Measurements from ENCODE around the gene KLF1.
A peak's percentile ranks its signal among the peaks of the same experiment; 100 is the strongest.
"Not testable (repeated sequence)": the region's sequence is repeated elsewhere in the genome, so short reads cannot be mapped to it uniquely, and the experiment has no call there.

The KLF1 gene

DNA sequence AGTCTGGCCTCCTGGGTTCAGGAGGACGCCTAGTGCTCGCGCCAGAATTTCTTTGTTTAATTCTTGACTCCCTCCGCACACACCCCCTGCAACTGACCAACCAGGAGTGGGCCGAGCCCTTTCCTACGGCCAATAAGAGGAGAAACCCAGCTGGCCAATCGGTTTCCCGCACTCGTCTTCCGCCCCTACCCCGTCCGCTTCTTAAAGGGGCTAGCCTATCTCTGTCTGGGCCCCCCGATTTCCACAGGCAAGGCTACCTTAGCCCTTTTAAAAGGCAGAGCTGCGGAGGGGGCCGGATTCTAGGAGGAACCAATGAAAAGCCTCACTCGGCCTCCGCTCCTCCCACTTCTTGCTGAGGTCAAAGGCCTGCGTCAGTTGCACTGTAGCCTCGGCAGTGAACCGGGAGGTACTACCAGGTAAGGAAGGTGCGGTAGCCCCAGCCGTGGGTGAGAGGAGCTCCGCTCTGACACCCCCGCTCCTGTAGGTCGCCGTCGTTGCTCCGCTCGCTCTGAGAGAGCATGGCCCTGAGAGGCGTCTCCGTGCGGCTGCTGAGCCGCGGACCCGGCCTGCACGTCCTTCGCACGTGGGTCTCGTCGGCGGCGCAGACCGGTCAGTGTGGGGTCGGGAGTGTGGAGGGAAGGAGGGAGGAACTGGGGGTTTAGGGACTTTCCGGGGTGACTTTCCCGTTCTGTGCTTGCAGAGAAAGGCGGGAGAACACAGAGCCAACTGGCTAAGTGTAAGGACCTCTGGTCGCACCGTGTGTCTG, 4.0 kb upstream of the KLF1 start, which contains the start of gene GCDH:
Gene GCDH (plus strand): TSS at position 374 of the 766 bp plus-strand sequence. CDS start 145 bp downstream, at position 519.
- peak; percentile 87 for DNase-seq

DNA sequence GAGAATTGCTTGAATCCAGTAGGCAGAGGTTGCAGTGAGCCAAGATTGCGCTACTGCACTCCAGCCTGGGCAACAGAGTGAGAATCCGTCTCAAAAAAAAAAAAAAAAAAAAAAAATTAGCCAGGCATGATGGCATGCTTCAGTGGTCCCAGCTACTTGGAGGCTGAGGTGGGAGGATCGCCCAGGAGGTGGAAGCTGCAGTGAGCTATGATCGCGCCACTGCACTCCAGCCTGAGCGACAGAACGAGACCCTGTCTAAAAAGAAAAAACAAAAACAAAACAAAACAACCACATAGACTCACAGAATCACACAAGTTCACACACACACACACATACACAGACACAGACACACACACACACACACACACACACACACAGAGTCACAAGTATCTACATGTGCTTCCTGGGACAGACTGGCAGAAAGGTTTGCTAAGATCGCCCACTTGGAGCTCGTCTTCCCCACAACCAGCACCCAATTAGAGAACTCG, 3.3 kb upstream of the KLF1 start:
- DNase-seq, result not testable (repeated sequence)

DNA sequence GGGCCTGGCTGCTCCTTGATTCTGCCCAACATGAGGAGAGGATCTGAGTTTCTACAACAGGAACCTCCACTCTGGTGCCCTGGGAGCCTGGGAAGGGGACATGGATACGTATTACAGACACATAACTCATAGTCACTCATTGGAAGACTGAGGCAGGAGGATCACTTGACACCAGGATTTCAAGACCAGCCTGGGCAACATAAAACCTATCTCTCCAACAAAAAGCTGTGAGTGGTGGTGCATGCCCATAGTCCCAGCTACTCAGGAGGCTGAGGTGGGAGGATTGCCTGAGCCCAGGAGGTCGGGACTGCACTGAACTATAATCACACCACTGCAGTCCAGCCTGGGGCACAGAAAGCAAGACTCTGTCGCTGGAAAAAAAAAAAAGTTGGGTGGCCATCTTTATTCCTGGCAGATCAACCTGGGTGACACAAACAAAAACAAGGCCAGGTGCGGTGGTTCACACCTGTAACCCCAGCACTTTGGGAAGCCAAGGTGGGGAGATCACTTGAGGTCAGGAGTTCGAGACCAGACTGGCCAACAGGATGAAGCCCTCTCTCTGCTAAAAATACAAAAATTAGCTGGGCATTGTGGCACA, 1.1 kb upstream of the KLF1 start:
- no peak for DNase-seq

DNA sequence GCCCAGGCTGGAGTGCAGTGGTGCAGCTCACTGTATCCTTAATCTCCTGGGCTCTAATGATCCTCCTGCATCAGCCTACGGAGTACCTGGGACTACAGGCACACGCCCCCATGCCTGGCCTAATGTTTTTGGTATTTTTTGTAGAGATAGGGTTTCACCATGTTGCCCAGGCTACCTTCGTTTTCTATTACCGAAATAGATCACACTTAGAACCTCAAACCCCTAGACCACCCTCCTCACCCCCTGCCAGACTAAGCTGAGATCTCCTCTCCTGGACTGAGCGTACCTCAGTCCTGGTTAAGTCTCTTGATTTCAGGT, 391 bp downstream of the KLF1 start:
- DNase-seq, result no peak

DNA sequence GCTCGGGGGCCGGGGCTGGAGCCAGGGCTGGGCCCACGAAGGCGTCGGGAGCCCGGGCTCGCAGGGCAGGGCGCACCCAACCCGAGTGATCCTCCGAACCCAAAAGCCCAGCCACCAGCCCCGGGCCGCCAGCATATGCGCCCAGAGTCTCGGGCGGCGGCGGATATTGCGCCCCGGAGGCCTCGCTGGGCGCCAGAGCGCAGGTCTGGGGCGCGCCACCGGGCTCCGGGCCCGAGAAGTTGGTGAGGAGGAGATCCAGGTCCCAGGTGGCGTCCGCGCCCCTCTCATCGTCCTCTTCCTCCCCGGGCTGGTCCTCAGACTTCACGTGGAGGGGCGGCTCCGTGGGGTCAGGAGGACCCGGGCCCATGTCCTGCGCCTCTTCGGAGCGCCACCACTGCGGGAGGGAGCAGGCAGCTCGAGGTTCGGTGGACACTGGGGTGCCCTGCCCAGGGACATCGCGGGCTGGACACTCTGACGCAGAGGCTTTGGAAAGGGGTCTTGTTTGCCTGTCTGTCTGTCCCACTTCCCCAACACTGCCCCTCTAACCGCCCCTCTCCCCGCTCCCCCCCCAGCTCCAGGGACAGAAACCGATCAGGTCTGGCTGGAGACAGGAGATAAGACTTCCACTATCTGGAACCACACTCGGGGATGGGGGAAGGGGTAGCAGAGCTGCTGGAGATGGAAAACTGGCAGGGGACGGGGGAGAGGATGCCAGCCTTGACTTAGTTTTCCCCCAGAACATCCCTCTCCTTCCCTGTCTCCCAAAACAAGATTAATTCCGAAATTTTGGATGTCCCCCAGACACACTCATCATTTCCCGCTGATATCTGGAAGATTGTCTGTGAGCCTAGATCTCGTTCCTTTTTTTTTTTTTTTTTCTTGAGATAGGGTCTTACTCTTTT, 1.0 kb downstream of the KLF1 start:
- DNase-seq, result no peak

DNA sequence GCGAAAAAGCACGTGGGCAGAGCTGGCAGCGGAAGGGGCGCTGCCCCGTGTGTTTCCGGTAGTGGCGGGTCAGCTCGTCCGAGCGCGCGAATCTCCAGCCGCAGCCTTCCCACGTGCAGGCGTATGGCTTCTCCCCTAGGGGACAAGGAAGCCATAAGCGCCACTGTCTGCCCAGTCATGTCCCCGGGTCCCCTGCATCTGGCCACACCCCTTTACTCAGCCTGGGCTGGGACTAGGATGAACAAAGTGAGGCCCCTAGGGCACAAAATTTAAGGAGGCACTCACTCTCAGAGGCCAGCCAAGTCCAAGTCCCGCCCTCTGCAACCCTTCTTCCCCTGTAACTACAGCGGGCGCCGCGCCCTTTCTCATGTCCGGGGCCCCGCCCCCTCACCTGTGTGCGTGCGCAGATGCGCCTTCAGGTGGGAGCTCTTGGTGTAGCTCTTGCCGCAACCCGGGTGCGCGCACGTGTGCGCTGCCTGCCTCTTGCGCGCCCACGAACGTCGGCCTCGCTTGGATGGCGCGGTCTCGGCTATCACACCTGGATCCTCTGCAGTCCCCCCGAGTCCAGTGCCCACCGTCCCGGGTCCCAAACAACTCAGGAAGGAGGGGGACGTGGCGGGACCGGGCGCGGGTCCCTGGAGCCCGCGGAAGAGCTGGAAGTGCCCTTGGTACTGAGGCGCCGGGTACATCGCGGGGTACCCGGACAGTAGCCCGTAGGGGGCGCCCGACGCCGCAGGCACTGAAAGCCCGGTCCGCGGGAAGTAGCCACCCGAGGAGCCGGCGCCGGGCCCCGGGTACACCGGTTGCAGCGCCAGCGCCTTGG, 1.9 kb downstream of the KLF1 start:
- DNase-seq, result no peak

DNA sequence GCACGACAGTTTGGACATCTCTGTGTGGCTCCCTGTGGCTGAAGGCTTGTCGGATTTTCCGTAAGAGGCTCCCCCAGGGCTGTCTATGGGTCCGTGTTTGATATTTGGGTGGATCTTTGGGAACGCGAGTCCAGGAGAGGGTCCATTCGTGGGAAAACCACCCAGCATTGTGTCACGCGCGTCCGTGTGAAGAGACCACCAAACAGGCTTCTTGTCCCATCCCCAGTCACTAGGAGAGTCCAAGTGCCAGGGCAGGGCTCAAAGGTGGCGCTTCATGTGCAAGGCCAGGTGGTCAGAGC, 2.4 kb downstream of the KLF1 start:
- no peak for DNase-seq

DNA sequence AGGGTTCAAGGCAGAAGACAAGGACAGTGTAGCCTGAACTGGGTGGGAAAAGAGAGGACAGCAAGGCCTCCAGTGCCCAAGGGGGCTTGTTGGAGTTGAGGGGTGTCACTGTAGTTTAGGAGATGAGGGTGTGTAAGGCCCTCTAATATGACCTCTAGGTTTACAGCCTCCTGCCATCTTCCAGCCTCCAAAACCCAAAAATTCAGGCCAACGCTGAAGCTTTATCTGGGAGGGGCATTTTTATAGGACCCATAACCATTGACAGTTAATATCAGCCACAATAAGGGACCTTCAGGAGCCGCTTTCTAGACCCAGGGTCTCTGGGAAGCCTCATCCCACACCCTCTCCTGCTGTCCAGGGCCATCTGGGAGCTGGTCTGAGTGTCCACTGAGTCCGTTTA, 2.8 kb downstream of the KLF1 start:
- DNase-seq, result no peak

DNA sequence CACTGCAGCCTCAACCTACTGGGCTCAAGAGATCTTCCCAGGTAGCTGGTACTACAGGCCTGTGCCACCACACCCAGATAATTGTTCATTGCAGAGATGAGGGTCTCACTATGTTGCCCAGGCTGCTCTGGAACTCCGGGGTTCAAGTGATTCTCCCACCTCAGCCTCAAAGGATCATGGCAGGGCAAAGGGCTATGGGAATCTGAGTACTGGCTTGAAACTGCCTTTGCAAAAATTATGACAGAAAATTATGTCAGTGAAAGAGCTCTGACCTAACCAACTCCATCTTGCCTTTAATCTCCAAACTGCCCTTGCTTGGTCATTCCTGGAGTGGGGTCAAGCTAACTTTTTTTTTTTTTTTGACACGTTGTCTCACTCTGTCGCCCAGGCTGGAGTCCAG, 4.4 kb downstream of the KLF1 start:
- no peak for DNase-seq

DNA sequence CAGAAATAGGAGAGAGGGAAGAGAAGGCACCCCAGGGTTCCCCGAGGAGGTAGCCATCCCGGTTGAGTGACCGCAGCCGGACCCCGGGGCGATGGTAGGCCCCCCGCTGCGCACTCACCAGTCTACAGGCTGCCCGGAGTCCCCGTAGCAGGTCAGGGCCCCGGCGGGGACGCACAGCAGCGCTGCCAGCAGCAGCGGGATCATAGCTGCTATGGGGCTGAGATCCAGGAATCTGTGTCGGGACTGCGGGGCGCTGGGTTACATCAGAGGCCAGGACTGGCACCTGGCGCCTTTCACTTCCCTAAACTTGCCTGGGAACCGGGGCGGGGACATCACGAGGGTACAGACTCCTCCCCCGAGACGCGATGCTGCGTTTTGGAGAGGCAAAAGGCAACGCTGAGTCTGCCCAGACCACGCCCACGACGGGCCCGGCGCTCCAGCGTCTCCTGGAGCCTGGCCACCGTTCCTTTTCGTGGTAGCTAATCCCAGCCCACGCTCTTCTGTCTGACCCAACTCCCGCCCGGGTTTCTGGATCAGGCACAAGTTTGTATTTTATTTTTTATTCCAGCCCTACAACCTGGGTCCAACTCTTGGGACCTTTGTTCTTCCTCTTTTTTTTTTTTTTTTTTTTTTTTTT, 5.7 kb downstream of the KLF1 start, which contains the start of gene DNASE2:
Gene DNASE2 (minus strand): TSS at position 278 of the 637 bp plus-strand sequence. CDS start 74 bp downstream, at position 204.
- DNase-seq, result peak; percentile 71

DNA sequence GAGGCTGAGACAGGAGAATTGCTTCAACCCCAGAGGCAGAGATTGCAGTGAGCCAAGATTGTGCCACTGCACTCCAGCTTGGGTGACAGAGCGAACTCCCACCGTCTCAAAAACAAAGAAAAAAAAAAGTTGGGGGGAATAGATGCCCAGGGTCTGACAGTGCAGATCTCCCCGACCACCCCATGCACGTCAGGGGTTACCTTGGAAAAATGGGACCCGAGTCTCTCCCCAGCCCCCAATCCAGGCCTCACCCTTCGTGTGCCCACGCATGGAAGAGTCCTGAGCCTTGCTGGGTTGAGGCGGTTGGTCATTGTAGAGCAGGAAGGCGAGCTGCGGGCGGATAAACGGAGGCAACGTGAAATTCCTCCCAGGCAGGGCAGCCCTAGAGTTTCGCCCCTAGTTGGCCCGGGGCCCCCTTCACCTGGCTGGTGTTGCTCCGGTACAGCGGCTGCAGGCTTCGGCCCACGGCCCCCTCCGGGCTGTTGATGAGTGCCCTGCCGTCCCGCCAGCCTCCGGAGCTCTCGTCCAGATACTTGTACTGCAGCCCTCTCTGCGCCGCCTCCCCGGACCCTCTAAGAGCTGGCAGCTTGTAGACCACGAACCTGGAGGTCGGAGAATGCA, 6.3 kb downstream of the KLF1 start:
- no peak for DNase-seq

DNA sequence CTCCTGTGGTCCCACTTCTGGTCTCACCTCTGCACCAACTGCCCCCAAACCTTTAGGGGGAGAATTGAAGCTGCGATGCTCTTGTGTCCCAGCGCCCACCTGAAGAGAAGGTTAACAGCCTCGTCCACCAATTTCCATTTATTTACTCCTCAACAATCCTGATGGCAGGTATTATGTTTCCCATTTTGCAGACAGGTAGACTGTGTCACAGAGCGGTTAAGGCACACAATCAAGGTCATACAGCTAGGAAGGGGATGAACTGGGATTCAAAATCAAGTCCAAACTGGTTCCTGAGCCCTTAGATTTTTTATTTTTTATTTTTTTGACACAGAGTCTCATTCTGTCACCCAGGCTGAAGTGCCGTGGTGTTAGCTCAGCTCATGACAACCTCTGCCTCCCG, 11.9 kb downstream of the KLF1 start:
- DNase-seq, result no peak

DNA sequence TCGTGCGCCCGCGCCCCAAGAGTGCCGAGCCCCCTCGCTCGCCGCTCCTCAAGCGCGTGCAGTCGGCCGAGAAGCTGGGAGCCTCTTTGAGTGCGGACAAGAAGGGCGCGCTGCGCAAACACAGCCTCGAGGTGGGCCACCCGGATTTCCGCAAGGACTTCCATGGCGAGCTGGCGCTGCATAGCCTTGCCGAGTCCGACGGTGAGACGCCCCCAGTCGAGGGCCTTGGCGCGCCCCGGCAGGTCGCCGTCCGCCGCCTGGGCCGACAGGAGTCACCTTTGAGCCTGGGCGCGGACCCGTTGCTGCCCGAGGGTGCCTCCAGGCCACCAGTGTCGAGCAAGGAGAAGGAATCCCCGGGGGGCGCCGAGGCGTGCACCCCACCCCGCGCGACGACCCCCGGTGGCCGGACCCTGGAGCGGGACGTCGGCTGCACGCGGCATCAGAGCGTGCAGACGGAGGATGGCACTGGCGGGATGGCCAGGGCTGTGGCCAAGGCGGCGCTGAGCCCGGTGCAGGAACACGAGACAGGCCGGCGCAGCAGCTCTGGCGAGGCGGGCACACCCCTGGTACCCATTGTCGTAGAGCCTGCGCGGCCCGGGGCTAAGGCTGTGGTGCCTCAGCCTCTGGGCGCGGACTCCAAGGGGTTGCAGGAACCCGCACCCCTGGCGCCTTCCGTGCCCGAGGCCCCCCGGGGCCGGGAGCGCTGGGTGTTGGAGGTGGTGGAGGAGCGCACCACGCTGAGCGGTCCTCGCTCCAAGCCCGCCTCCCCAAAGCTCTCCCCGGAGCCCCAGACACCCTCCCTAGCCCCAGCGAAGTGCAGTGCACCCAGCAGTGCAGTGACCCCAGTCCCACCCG, 12.9 kb downstream of the KLF1 start:
- no peak for DNase-seq

DNA sequence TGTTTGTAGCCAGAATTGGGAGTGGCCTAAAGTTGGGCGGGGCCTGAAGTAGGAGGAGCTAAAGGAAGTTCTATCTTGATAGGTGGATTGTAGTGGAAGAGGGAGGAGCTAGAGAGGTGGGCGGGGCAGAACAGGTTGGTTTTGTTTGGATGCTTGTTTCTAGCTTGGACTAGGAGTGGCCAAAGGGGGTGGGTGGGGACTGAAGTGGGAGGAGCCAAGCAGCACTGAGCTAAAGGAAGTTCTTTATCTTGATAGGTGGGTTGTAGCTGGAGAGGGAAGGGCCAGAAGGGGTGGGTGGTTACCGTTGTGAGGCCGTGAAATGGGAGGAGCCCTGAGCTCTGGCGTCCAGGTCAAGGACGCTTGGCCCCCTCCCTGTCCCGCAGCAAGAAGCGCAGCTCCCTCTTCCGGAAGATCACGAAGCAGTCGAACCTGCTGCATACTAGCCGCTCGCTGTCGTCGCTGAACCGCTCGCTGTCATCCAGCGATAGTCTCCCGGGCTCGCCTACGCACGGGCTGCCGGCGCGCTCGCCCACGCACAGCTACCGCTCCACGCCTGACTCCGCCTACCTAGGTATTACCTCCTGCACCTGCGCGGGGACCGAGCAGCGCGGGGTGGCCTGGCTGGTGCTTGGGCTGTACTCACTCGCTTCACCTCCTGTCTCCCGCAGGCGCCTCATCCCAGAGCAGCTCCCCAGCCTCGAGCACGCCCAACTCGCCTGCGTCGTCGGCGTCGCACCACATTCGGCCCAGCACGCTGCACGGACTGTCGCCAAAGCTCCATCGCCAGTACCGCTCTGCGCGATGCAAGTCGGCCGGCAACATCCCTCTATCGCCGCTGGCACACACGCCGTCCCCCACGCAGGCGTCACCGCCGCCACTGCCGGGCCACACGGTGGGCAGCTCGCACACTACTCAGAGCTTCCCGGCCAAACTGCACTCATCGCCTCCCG, 13.8 kb downstream of the KLF1 start:
- DNase-seq, result peak; percentile 26

DNA sequence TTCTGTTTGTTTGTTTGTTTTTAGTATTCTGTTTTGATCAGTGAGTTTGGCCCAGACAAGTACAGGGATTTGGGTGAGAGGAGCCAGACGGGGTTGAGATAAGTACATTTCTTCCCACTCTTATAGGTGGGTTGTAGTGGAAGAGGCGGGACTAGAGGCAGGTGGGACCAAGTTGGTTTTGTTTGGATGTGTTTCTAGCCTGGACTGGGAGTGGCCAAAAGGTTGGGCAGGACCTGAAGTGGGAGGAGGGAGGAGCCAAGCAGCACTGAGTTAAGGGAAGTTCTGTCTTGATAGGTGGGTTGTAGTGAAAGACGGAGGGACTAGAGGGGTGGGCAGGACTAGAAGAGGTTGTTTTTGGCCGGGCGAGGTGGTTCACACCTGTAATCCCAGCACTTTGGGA, 14.7 kb downstream of the KLF1 start:
- no peak for DNase-seq

DNA sequence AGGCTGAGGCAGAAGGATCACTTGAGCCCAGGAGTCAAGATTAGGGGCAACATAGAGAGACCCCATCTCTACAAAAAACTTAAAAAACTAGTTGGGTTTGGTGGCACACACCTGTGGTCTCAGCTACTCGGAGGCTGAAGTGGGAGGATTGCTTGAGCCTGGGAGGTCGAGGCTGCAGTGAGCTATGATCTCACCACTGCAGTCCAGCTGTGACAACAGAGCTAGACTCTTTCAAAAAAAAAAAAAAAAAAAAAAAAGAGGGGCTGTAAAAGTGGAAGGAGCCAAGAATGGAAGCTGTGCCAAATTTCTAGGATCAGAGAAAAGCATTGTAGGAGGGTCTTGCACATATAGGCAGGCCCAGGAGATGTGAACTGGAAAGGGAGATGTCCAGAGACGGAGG, 15.3 kb downstream of the KLF1 start:
- no peak for DNase-seq

DNA sequence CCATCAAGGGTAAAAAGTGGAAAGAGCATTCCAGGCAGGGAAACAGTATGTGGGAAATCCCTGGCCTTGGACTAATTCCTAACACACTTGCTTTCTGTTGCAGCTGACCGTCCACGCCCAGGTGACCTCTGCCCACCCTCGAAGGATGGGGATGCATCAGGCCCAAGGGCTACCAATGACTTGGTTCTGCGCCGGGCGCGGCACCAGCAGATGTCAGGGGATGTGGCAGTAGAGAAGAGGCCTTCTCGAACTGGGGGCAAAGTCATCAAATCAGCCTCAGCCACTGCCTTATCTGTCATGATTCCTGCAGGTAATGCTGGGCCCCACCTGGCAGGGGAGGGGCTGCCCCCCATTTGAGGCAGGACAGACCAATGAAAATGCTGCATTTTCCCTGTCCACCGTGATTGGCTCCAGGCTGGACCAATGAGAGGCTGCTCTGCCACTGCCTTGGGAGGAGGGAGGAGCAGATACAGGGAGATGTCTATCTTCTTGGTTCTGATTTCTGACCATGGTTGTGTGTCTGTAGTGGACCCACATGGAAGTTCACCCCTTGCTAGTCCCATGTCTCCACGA, 18.4 kb downstream of the KLF1 start:
- DNase-seq, result no peak

DNA sequence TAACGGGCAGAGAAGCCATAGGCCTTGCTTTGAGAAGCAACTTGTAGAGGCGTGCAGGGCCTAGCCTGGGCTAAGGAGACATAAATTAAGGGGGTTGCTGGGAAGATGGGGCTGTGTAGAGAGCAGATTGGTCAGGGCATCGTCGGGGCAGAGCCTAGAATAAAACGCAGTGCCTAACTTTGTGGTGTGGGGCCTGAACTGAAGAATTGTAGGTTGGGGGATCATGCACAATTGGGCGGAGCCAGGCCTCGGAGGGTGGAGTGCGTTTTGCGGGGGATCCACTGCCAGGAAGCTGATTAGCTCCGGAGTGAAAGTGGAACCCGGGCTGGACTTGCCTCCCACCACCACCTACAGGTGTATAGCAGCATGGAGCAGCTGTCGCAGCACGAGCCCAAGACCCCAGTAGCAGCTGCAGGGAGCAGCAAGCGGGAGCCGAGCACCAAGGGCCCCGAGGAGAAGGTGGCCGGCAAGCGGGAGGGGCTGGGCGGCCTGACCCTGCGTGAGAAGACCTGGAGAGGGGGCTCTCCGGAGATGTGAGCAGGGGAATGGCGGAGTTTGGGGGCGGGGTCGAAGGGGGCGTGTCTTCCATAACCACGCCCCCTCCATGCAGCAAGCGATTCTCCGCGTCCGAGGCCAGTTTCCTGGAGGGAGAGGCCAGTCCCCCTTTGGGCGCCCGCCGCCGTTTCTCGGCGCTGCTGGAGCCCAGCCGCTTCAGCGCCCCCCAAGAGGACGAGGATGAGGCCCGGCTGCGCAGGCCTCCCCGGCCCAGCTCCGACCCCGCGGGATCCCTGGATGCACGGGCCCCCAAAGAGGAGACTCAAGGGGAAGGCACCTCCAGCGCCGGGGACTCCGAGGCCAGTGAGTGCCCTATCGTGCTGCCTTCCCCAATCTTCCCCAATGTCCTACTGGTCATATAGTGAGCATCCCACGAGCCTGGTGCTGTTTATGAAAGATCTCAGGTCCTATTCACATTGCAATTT, 19.6 kb downstream of the KLF1 start:
- no peak for DNase-seq
